Bronchial epithelial cell (primary cell): ENCODE data around the gene ZNF521. TPM values are rescaled to one million over a fixed set of nuclear protein-coding genes. Genes with fewer than 3 reads are reported as not detected.
"Not testable (repeated sequence)": the region's sequence is repeated elsewhere in the genome, so short reads cannot be mapped to it uniquely, and the experiment has no call there.

Experiments used
- DNase-seq: peaks from one replicate; pipeline ENCODE4 v3.0.0-alpha.2; 2010; ENCODE audit warnings: low read depth
- FAIRE-seq: peaks from 2 replicates; lab custom pipeline; 2011; peaks lifted over from hg19 to GRCh38; lab: Jason Lieb, UNC
- H3K27me3 ChIP-seq: 2 replicates; pipeline ENCODE4 v1.5.1; 2011; ENCODE audit warnings: low read length; ENCODE audit not compliant: control insufficient read depth, insufficient read depth
- H3K36me3 ChIP-seq: 2 replicates; pipeline ENCODE4 v1.5.1; 2011; ENCODE audit warnings: low read length; ENCODE audit not compliant: control insufficient read depth, insufficient read depth
- H3K4me3 ChIP-seq: 2 replicates; pipeline ENCODE4 v1.5.1; 2011; ENCODE audit warnings: mild to moderate bottlenecking, low read depth, low read length, control low read depth
- CTCF ChIP-seq: IDR thresholded peaks from 2 replicates; pipeline ENCODE4 v1.5.1; 2011; ENCODE audit warnings: mild to moderate bottlenecking, moderate library complexity, low read length, control low read depth, inconsistent platforms; ENCODE audit not compliant: insufficient read depth, severe bottlenecking
- total RNA-seq: library from RNA; depleted of rRNA; stranded (reverse); fragments of >200 nt; gene quantifications from 2 replicates; pipeline ENCODE4 v1.2.1, GENCODE V29; 2014

Gene ZNF521
- total RNA-seq, 1 donor from 2014 or later, result 0.53 TPM

- Histone ChIP-seq H3K4me3 (no peak overlapping the region), H3K27me3 (no peaks in the 10 kb centered on the region), H3K36me3 (no peaks in the 10 kb centered on the region)
- TF ChIP-seq CTCF, result no peak
- FAIRE-seq, result no peak
- no peak for DNase-seq
These were observed 72.8 kb downstream of the ZNF521 start for GRCh38 chr18:25279133-25279532.

GRCh38 chr18:25278394-25278793 lies 73.6 kb downstream of the ZNF521 start:
- no peaks in the 10 kb centered on the region for H3K36me3 ChIP-seq
- no peak overlapping the region for H3K4me3 ChIP-seq
- no peak for TF ChIP-seq CTCF
- no peaks in the 10 kb centered on the region for H3K27me3 ChIP-seq
- FAIRE-seq (no peak), DNase-seq (no peak)

- TF ChIP-seq CTCF, result no peak
- Histone ChIP-seq H3K27me3 (no peaks in the 10 kb centered on the region), H3K4me3 (no peak overlapping the region), H3K36me3 (no peaks in the 10 kb centered on the region)
- DNase-seq (no peak), FAIRE-seq (no peak)
These were observed 76.5 kb downstream of the ZNF521 start for GRCh38 chr18:25275412-25276001.

- Histone ChIP-seq H3K36me3 (no peaks in the 10 kb centered on the region), H3K27me3 (no peaks in the 10 kb centered on the region), H3K4me3 (no peak overlapping the region)
- TF ChIP-seq CTCF, result no peak
- FAIRE-seq (no peak), DNase-seq (no peak)
These were observed 77.0 kb downstream of the ZNF521 start for GRCh38 chr18:25274926-25275325.

GRCh38 chr18:25266931-25267527 lies 84.9 kb downstream of the ZNF521 start:
- H3K4me3 ChIP-seq, H3K36me3 ChIP-seq, H3K27me3 ChIP-seq, DNase-seq, FAIRE-seq: not testable (repeated sequence)

- no peak for DNase-seq
- no peaks in the 10 kb centered on the region for H3K27me3 ChIP-seq
- TF ChIP-seq CTCF, result no peak
- no peak for FAIRE-seq
- no peaks in the 10 kb centered on the region for H3K36me3 ChIP-seq
- no peak overlapping the region for H3K4me3 ChIP-seq
These were observed 89.0 kb downstream of the ZNF521 start for GRCh38 chr18:25262920-25263319.
